H7 (cell line): Measurements from ENCODE around the gene KCNJ6. TPM values are rescaled to one million over a fixed set of nuclear protein-coding genes. Genes with fewer than 3 reads are reported as not detected.

Source experiments
- DNase-seq: peaks from one replicate; pipeline ENCODE4 v3.0.0; 2012
- H3K27me3 ChIP-seq: 2 replicates; pipeline ENCODE4 v1.6.0; 2011; ENCODE audit warnings: mild to moderate bottlenecking, low read length; ENCODE audit not compliant: control insufficient read depth, insufficient read depth
- H3K36me3 ChIP-seq: replicated peaks from 2 replicates; pipeline ENCODE4 v1.5.1; 2011; ENCODE audit warnings: low read length; ENCODE audit not compliant: control insufficient read depth, insufficient read depth
- H3K4me3 ChIP-seq: 2 replicates; pipeline ENCODE4 v1.5.1; 2011; ENCODE audit warnings: low read depth, mild to moderate bottlenecking, control low read depth, low read length, moderate library complexity; ENCODE audit not compliant: insufficient read depth
- total RNA-seq: library from RNA; depleted of rRNA; stranded (reverse); fragments of >200 nt; shearing (Covaris generic); gene quantifications from 2 replicates; pipeline ENCODE4 v1.2.3, GENCODE V29; 2014

KCNJ6 gene
- total RNA-seq, 1 experiment from 2014 or later, result not detected

DNA sequence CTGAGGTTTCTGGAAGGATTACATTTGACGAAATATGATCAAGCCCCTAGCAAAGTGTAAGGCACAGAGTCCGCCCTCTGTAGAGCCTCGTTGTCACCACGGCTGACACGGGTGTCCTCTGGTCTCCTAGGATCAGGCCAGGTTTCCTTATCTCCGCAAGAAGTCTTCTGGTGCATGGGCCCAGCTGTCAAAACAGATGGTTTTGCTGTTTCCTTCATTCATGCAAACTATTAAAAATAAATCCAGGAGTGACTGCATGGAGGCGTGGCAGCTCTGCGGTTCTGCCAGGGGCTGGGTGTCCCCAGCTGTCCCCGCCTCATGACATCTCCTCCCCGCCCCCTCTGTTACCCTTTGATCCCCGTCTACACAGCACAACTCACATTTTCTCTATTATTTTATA is 340.7 kb downstream of the KCNJ6 start:
- Histone ChIP-seq H3K27me3 (no peaks in the 10 kb centered on the region), H3K36me3 (no peaks in the 10 kb centered on the region), H3K4me3 (no peak overlapping the region)
- DNase-seq, result no peak

DNA sequence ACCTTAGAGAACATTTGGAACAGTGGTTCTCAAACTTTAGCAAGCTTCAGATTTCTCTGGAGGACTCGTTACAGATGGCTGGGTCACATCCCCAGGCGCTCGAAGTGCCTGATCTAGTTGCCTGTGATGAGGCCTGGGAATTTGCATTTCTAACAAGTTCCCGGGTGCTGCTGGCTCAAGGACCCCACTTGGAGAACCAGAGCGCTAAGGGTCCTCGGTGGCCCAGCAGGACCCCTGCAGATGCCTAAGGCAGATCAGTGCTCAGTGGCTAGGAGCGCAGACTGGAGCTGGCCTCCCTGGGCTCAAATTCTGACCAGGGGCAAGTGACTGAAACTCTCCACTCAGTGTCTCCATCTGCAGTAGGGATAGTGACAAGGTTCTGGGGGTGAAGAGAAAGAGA is 341.5 kb downstream of the KCNJ6 start:
- Histone ChIP-seq H3K27me3 (no peaks in the 10 kb centered on the region), H3K4me3 (no peak overlapping the region), H3K36me3 (no peaks in the 10 kb centered on the region)
- no peak for DNase-seq

DNA sequence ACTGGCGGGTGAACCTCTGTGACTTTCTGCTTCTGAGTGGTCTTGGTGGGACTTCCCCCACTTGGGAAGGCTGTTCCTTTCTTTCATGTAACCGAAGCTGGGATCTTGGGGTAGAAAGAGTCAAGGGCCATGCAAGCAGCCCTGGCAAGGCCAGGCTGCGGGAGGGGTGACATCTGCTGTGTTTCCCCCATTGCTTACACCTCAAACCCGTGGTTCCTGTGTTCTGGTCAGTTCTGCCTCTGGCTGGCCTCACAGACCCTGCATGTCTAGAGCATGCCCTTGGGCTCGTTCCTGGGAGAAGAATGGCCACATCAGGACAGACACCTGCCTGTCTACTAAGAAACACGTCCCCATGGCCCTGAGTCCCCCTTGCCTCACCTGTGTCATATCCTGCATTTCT is 341.9 kb downstream of the KCNJ6 start:
- H3K27me3 ChIP-seq, result no peaks in the 10 kb centered on the region
- DNase-seq, result no peak
- H3K4me3 ChIP-seq, result no peak overlapping the region
- H3K36me3 ChIP-seq, result no peaks in the 10 kb centered on the region

DNA sequence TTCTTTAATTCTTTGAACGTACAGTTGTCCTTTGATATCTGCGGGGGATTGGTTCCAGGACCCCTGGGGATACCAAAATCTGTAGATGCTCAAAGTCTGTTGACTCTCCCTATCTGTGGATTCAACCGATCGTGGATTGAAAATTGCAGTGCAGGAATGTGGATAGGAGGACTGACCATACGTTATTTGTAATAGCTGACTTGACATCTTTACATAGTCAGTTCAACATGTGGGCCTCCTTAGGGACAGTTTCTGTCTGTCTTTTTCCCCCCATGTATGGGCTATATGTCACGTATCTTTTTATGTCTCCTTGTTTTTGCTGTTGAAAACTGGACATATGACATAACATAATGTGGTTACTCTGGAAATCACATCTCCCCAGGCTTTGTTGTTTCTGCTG is 344.8 kb downstream of the KCNJ6 start:
- H3K36me3 ChIP-seq, result no peaks in the 10 kb centered on the region

DNA sequence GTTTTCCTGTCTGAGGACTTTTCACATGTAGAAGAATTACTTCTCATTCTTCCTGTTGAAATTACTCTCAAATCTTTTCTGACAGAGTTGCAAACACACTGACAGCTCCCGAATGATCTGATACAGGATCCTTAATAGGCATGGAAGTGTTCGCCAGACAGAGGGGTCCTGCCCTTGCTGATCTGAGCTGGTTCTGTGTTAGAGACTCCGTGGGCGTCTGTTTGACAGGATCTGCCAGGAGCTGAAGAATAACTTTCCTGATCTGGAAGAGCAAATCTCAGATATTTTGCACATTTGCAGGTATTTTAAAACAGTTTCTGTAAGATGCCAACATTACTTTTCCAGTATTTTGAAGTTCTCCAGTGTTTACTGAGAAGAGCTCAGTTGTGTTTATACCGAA is 347.3 kb downstream of the KCNJ6 start:
- H3K4me3 ChIP-seq, result no peak overlapping the region
- no peaks in the 10 kb centered on the region for H3K36me3 ChIP-seq
- no peaks in the 10 kb centered on the region for H3K27me3 ChIP-seq
- DNase-seq, result no peak

More for the DNA sequence above, 344.8 kb downstream of the KCNJ6 start:
- Histone ChIP-seq H3K4me3 (no peak overlapping the region), H3K27me3 (no peaks in the 10 kb centered on the region)
- DNase-seq, result no peak

DNA sequence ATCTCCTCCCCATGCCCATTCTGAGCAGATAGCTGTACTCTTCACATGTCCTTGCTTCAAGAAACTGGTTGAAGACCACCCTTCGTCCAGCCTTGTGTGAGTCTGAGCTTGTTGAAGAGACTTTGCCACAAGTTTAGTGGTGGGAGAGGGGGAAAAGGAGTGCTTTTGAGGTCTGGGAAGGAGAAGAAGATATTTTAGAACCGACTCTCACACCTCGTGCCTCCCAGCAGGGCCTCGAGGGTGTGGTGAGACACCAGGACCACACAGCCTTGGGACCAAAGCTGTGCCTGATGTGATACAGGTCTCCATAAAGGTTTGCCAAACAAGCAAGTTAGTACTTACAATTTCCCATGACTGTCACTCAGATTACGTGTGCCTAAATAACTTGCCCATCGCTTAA is 347.8 kb downstream of the KCNJ6 start:
- no peak overlapping the region for H3K4me3 ChIP-seq
- no peak for DNase-seq
- no peaks in the 10 kb centered on the region for H3K36me3 ChIP-seq
- no peaks in the 10 kb centered on the region for H3K27me3 ChIP-seq

DNA sequence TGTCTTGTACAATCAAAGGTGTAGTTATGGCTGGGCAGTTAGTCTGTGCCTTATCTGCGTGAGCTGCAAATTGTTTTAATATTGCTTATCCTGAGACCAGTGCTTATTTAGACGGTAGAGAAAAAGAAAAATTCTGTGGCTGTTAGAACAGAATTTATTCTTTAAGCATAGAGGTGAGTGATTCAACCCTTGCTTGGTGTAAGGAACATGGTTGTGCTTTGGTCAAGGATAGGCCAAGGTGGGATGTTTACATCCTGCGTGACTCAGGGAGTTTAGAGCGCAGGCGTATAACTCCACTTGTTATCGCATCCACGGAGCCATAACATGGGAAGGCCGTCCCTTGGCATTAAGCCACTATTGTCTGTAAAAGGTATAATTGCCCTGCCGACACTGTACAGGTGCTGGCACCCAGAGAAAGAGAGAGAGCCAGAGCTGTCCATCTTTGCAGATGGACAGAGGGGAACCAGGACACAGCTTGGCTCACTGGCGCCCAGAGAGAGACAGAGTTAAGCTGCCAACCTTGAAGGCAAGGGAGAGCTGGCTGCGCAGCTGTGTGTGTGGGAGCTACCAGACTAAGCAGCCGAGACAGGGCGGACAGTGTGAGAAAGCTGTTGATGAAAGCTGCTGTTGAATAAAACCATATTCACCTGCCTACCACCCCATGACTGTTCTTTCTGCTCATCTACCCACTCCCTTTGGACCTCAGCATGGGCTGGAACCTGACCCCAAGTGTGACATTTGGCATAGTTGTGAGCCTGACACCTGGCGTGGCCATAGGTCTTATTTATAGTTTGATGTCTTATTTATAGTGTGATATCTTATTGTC is 349.3 kb downstream of the KCNJ6 start:
- H3K4me3 ChIP-seq, result no peak overlapping the region
- no peak for DNase-seq
- no peaks in the 10 kb centered on the region for H3K36me3 ChIP-seq

DNA sequence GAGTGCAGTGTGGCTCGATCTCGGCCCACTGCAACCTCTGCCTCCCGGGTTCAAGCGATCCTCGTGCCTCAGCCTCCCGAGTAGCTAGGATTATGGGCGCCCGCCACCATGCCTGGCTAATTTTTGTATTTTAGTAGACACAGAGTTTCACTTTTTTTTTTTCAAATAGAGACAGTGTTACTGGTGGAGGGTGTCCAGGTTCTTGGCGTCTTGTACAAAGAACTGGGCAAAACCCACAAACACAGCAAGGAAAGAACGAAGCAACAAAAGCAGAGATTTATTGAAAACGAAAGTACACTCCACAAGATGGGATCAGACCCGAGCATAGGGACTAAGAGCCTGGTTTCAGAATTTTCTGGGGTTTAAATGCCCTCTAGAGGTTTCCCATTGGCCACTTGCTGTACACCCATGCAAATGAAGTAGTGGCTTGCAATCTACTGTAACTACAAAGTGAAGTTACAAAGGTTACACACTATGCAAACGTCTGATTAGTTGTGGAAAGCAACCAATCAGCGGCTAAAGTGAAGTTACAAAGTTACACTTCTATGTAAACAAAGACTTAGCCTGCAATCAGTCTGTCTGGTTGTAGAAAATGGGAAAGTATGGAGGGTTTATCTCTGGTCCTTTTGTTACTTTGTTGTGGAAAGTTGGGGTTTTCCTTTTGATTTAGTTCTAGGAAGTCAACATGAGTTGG is 350.6 kb downstream of the KCNJ6 start:
- no peak for DNase-seq
- Histone ChIP-seq H3K27me3 (peaks cover 2% of the 10 kb centered on the region; the same call in 1 of the 2 replicates), H3K36me3 (no peaks in the 10 kb centered on the region), H3K4me3 (no peak overlapping the region)

More for the DNA sequence above, 349.3 kb downstream of the KCNJ6 start:
- H3K27me3 ChIP-seq, result peaks cover 2% of the 10 kb centered on the region; the same call in 1 of the 2 replicates

DNA sequence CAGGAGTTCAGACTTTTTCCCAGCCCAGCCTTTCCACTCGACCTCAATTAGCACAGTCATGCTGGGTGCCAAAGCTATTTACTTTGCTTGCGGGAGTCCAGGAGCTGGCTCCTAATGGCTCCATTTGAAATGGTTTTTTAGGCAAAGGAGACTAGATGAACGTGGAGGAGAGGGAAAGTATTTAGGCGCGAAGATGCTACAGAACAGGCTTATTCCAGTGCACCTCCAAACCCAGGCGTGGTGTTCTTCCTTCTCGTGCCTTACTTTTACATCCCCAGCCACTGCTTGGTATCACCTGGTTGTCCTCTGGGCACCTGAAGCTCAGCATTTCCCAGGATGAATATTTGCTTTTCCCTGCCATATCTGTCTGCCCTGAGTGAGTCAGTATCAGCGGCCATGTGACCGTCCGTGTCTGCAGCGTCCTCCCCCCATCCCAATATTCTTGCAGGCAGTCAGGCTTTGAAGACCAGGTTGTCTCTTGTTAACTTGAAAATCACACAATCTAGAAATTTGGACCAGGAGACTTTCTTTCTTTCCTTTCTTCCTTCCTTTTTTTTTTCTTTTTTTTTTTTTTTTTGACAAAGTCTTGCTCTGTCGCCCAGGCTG is 351.2 kb downstream of the KCNJ6 start:
- H3K4me3 ChIP-seq, result no peak overlapping the region; the same call in 1 of the 2 replicates
- no peak for DNase-seq
- peaks cover 2% of the 10 kb centered on the region; the same call in 1 of the 2 replicates for H3K27me3 ChIP-seq
- H3K36me3 ChIP-seq, result no peaks in the 10 kb centered on the region

DNA sequence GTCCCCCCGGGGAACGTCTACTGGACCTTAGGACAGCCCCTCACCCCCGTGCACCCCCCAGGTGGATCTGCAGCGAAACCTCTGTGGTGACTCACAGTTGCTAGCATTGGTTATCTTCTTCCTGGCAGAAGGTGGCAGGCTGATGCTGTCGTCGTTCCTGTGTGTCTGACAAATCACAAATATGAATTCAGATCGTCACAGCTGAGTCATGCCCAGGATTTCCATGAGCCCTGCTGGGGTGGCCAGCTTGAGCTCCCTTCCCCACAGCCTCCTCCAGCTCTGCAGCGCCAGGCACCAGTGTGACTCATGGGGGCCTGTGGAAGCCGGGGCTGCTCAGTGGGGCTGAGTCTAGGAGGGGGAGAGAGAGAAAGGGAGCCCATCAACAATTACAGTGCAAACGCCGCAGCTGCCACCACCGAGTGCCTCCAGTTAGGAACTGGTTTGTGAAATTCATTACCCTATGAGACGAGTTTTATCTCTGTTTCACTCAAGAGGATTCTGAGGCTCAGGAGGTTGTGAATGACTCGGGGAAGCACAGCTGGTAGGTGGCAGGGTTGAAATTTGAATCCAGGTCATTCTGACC is 351.8 kb downstream of the KCNJ6 start:
- no peaks in the 10 kb centered on the region for H3K36me3 ChIP-seq

DNA sequence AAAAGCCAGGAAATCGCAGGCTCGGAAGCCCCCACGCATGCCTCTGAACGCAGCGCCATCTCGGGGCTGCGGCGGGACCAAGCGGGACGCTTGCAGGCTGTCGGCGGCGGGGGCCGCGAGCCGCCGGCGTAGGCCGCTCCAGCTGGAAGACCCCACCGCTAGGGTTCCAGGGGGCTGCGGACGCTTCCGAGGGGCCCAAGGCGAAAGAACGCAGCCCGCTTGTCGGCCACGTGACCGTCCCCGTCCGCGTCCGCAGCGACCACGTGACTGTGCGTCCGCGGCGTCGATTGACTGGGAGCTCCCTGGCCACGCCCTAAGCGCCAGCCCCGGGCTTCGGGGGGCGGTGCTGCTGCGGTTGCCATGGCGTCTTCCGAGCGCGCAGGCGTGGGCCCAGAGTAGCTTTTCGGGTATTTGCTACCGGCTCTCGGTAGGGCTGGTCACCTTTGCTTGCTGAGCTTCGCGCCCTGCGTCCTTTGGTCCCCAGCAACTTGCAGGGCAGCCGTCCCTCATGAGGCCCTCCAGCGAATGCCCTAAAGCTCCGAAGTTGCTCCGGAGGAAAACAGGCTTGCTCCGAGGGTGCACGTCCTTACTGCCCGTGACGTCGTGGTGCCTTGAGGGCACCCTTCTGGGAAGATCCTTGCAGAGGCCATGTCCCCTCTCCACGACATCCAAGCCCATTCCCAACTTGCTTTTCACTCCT is 352.5 kb downstream of the KCNJ6 start:
- peak; percentile 93 for DNase-seq
- H3K4me3 ChIP-seq, result peak overlapping the region; percentile 62
- peaks cover 2% of the 10 kb centered on the region; the same call in 1 of the 2 replicates for H3K27me3 ChIP-seq
- H3K36me3 ChIP-seq, result no peaks in the 10 kb centered on the region

More for the DNA sequence above, 351.8 kb downstream of the KCNJ6 start:
- Histone ChIP-seq H3K4me3 (peak overlapping the region; percentile 62), H3K27me3 (peaks cover 2% of the 10 kb centered on the region; the same call in 1 of the 2 replicates)
- peak; percentile 66 for DNase-seq

DNA sequence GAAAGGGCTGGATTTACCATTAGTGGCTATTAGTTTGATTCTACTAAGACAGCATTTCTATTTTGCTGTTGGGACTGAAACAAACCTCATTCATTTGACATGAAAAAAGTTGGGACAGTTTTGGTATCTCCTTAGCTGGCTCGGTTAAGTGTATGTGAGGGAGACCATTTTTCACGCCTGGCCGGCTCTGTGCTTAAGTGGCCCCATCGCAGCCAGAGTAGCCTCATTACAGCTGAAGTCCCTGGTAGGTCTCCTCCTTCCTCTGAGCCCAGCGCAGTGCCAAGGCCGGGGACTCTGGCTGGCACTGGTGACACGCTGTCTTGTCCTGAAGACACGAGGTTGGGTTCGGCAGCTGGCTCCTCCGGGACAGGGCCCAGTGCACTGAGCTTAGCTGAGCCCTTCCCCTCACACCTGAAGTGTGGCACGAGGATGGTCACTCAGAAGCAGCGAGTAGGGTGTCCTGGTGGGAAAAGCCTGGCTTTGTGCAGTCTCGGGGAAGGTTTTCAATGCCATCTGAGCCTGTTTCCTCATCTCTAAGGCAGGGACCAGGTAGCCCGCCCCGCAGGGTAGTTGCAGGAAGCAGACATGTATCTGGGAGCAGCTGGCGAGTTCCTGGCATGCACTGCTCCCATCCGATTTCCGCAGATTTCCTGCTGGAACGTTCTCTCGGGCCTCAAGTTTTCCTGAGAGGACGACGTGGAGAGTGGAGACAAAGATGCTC is 353.2 kb downstream of the KCNJ6 start:
- Histone ChIP-seq H3K4me3 (peak overlapping the region; percentile 62), H3K36me3 (no peaks in the 10 kb centered on the region), H3K27me3 (peaks cover 2% of the 10 kb centered on the region; the same call in 1 of the 2 replicates)
- no peak for DNase-seq
